Spleen (tissue), 7 donors: ENCODE data around the gene OLA1.

Source experiments
- CTCF ChIP-seq, 11 experiments: fragments of 200-600 bp in 7 of 11; fragments of 450-650 bp in 4 of 11; sonication (generic) in 4 of 11; IDR thresholded peaks in 8 of 11; conservative IDR thresholded peaks in 3 of 11; 1 replicate in 7 of 11; 2 replicates in 4 of 11; pipeline versions ENCODE4 v1.4.0 to v1.8.0; 2016 to 2021; ENCODE audit warnings: antibody characterized with exemption in 11 of 11, inconsistent platforms in 4 of 11, mild to moderate bottlenecking in 1 of 11
- POLR2A ChIP-seq, 3 donors: fragments of 450-650 bp; IDR thresholded peaks; one replicate each; pipeline ENCODE4 v1.5.1; 2017; ENCODE audit warnings: antibody characterized with exemption in 3 of 3, mild to moderate bottlenecking in 1 of 3
- POLR2AphosphoS5 ChIP-seq, 3 donors: sonication (generic); formaldehyde crosslinking; IDR thresholded peaks; one replicate each; pipeline ENCODE4 v1.5.1; 2017; ENCODE audit warnings: antibody characterized with exemption in 3 of 3
- donor health status: DM: no; HTN: no; CAD: no; lungs with moderate emphysema.
- donor health status: DM: no; HTN: no; CAD: no.
- donor health status: DM: no; HTN: no; CAD: no.

GRCh38 chr2:174149530-174149929, 98.8 kb downstream of the OLA1 start:
- TF ChIP-seq POLR2AphosphoS5 (IDR thresholded peaks at IDR 0.05) = no peak
- no peak for TF ChIP-seq CTCF (IDR thresholded peaks at IDR 0.05 in 8 of 11, conservative IDR thresholded peaks at IDR 0.05 in 3 of 11)
- TF ChIP-seq POLR2A (IDR thresholded peaks at IDR 0.05) = no peak
